Right cardiac atrium (tissue), 5 donors: ENCODE results near the gene PDE1A. TPM values are rescaled to one million over a fixed set of nuclear protein-coding genes. Genes with fewer than 3 reads are reported as not detected.

Source experiments
- ATAC-seq, 2 donors: fragments of 200-7000 bp; cut with Tn5 transposase; one replicate each; pipeline versions ENCODE4 v1.8.0 to v1.9.1; 2020; ENCODE audit warnings: moderate library complexity in 2 of 2, mild to moderate bottlenecking in 1 of 2
- DNase-seq, 3 donors: peaks; one replicate each; pipeline ENCODE4 v3.0.0-alpha.2; 2020
- H3K27ac ChIP-seq: one replicate; pipeline ENCODE4 v1.5.1; 2013; ENCODE audit warnings: mild to moderate bottlenecking, low read length, control low read depth, moderate library complexity
- H3K27me3 ChIP-seq: one replicate; pipeline ENCODE4 v1.6.1; 2013; ENCODE audit not compliant: control insufficient read depth, insufficient read depth
- H3K4me1 ChIP-seq: one replicate; pipeline ENCODE4 v1.6.1; 2013; ENCODE audit warnings: low read length; ENCODE audit not compliant: control insufficient read depth, insufficient read depth
- H3K4me3 ChIP-seq: one replicate; pipeline ENCODE4 v1.5.1; 2013; ENCODE audit warnings: low read length, control low read depth
- H3K9me3 ChIP-seq: one replicate; pipeline ENCODE4 v1.6.1; 2013; ENCODE audit warnings: low read length; ENCODE audit not compliant: control insufficient read depth
- WGBS: extraction: QIAGEN DNeasy Blood & Tissue Kit; methylation state at CpG from one replicate; pipeline ENCODE4 v1.1.7; 2013; 5-methylcytosine and 5-hydroxymethylcytosine counted together
- intact Hi-C, 4 donors: fragments of 100-400 bp; cut with DNase I; formaldehyde crosslinking; loops; one replicate each; pipeline versions ENCODE4 v1.11.0 to v1.14.0; 2022 to 2023
- polyA plus RNA-seq: library from polyadenylated mRNA; stranded (reverse); fragments of 200-250 nt; gene quantifications from one replicate; pipeline ENCODE4 v1.2.3, GENCODE V29; 2013
- total RNA-seq, 4 donors: library from RNA; stranded (reverse); fragmentation: NEBNext Ultra II Directional; extraction: Animal tissue kit (Norgen Biotek cat#: 25700); gene quantifications; one replicate each; pipeline ENCODE4 v1.2.1, GENCODE V29; 2021
- donor health status: healthy with polysubstance abuse.
- donor health status: DM: no; HTN: yes; CAD: no.
- donor health status: DM: no; HTN: no; CAD: no.
- donor health status: DM: no; HTN: yes; CAD: no; lungs with severe emphysema.
- donor health status: DM: yes; HTN: yes; CAD: no.

PDE1A gene
- total and polyA plus RNA-seq, 5 donors: 6.1 to 16.0 (median 14.5) TPM

- H3K27ac ChIP-seq: no peak overlapping the region
- WGBS: 91% methylated on average over 5 of the region's 5 CpGs
- H3K27me3 ChIP-seq: no peaks in the 10 kb centered on the region
- H3K4me3 ChIP-seq: no peak overlapping the region
- DNase-seq: no peak
- H3K9me3 ChIP-seq: no peaks in the 10 kb centered on the region
- intact Hi-C loops: no loop called here
- H3K4me1 ChIP-seq: no peaks in the 10 kb centered on the region
- ATAC-seq: no peak
These were observed 219.6 kb downstream of the PDE1A start for GRCh38 chr2:182207049-182207746.

GRCh38 chr2:182197529-182197928 is 229.3 kb downstream of the PDE1A start:
- no peak for DNase-seq
- H3K4me3 ChIP-seq: no peak overlapping the region
- no peaks in the 10 kb centered on the region for H3K27me3 ChIP-seq
- no peak overlapping the region for H3K27ac ChIP-seq
- H3K4me1 ChIP-seq: no peaks in the 10 kb centered on the region
- no peak for ATAC-seq
- no peaks in the 10 kb centered on the region for H3K9me3 ChIP-seq
- intact Hi-C loops: no loop called here

- 95% methylated on average over 5 of the region's 5 CpGs for WGBS
- Histone ChIP-seq H3K27ac (no peak overlapping the region), H3K27me3 (no peaks in the 10 kb centered on the region), H3K4me1 (no peaks in the 10 kb centered on the region), H3K9me3 (no peaks in the 10 kb centered on the region), H3K4me3 (no peak overlapping the region)
- intact Hi-C loops: no loop called here
- DNase-seq (no peak), ATAC-seq (no peak)
These were observed 233.5 kb downstream of the PDE1A start for GRCh38 chr2:182193291-182193690.

- peaks cover 1% of the 10 kb centered on the region for H3K4me1 ChIP-seq
- no peaks in the 10 kb centered on the region for H3K9me3 ChIP-seq
- DNase-seq (no peak), ATAC-seq (no peak)
- H3K27me3 ChIP-seq: no peaks in the 10 kb centered on the region
- no peak overlapping the region for H3K4me3 ChIP-seq
- WGBS: 93% methylated on average over 2 of the region's 2 CpGs
- H3K27ac ChIP-seq: no peak overlapping the region
- intact Hi-C loops: no loop called here
These were observed 235.8 kb downstream of the PDE1A start for GRCh38 chr2:182191061-182191460.

- Histone ChIP-seq H3K4me3 (no peak overlapping the region), H3K27me3 (no peaks in the 10 kb centered on the region), H3K4me1 (peaks cover 1% of the 10 kb centered on the region), H3K9me3 (peaks cover 3% of the 10 kb centered on the region), H3K27ac (no peak overlapping the region)
- ATAC-seq (no peak), DNase-seq (no peak)
- intact Hi-C loops: loop anchor here (2.0 to 5.0 kb wide), 3 partner anchors 462 to 465 kb away; no protein-coding TSS in a partner anchor
These were observed 239.7 kb downstream of the PDE1A start for GRCh38 chr2:182187130-182187529.

- peaks cover 3% of the 10 kb centered on the region for H3K9me3 ChIP-seq
- ATAC-seq: peak in 1 of 2 donors; percentile 58
- no peak overlapping the region for H3K4me3 ChIP-seq
- no peaks in the 10 kb centered on the region for H3K27me3 ChIP-seq
- intact Hi-C loops: loop anchor here (2.0 to 5.0 kb wide), 3 partner anchors 463 to 466 kb away; no protein-coding TSS in a partner anchor
- H3K27ac ChIP-seq: no peak overlapping the region
- peaks cover 1% of the 10 kb centered on the region for H3K4me1 ChIP-seq
- no peak for DNase-seq
- 25% methylated on average over 4 of the region's 4 CpGs for whole genome bisulfite sequencing
These were observed 240.6 kb downstream of the PDE1A start for GRCh38 chr2:182186132-182186735.

GRCh38 chr2:182182436-182182835 is 244.4 kb downstream of the PDE1A start:
- no peaks in the 10 kb centered on the region for H3K27me3 ChIP-seq
- ATAC-seq: no peak
- peaks cover 1% of the 10 kb centered on the region for H3K4me1 ChIP-seq
- WGBS: 52% methylated on average over 2 of the region's 2 CpGs
- intact Hi-C loops: no loop called here
- DNase-seq: no peak
- peaks cover 3% of the 10 kb centered on the region for H3K9me3 ChIP-seq
- H3K4me3 ChIP-seq: no peak overlapping the region
- H3K27ac ChIP-seq: no peak overlapping the region

- peaks cover 3% of the 10 kb centered on the region for H3K9me3 ChIP-seq
These were observed 245.5 kb downstream of the PDE1A start for GRCh38 chr2:182181381-182181780.

GRCh38 chr2:182179176-182179575 is 247.7 kb downstream of the PDE1A start:
- no peak overlapping the region for H3K4me3 ChIP-seq
- H3K4me1 ChIP-seq: no peaks in the 10 kb centered on the region
- intact Hi-C loops: no loop called here
- DNase-seq: no peak
- peaks cover 3% of the 10 kb centered on the region for H3K9me3 ChIP-seq
- no peaks in the 10 kb centered on the region for H3K27me3 ChIP-seq
- H3K27ac ChIP-seq: no peak overlapping the region
- ATAC-seq: no peak

More at GRCh38 chr2:182181381-182181780, 245.5 kb downstream of the PDE1A start:
- Histone ChIP-seq H3K27ac (no peak overlapping the region), H3K4me1 (no peaks in the 10 kb centered on the region), H3K27me3 (no peaks in the 10 kb centered on the region), H3K4me3 (no peak overlapping the region)
- WGBS: 84% methylated on average over 3 of the region's 3 CpGs
- no peak for ATAC-seq
- intact Hi-C loops: no loop called here
- no peak for DNase-seq

- ATAC-seq (peak in 1 of 2 donors; percentile 28), DNase-seq (no peak)
- Histone ChIP-seq H3K4me1 (peaks cover 2% of the 10 kb centered on the region), H3K27me3 (no peaks in the 10 kb centered on the region), H3K9me3 (no peaks in the 10 kb centered on the region), H3K4me3 (no peak overlapping the region), H3K27ac (no peak overlapping the region)
- intact Hi-C loops: no loop called here
- WGBS: 44% methylated on average over 5 of the region's 5 CpGs
These were observed 252.8 kb downstream of the PDE1A start for GRCh38 chr2:182173944-182174622.

GRCh38 chr2:182170341-182170740 is 256.5 kb downstream of the PDE1A start:
- 88% methylated on average over 3 of the region's 3 CpGs for WGBS
- intact Hi-C loops: no loop called here

More at GRCh38 chr2:182170341-182170740, 256.5 kb downstream of the PDE1A start:
- H3K9me3 ChIP-seq: no peaks in the 10 kb centered on the region
- no peak overlapping the region for H3K27ac ChIP-seq
- H3K4me3 ChIP-seq: no peak overlapping the region
- no peak for ATAC-seq
- H3K27me3 ChIP-seq: no peaks in the 10 kb centered on the region
- DNase-seq: no peak
- peaks cover 2% of the 10 kb centered on the region for H3K4me1 ChIP-seq
